H1 (cell line): ENCODE data around the gene SSMEM1.

Source experiments
- CEBPB ChIP-seq: IDR thresholded peaks from 2 replicates; pipeline ENCODE4 v1.6.1; 2012; ENCODE audit warnings: low read depth, low read length
- EZH2 ChIP-seq: fragments of 200-600 bp; sonication (generic); IDR thresholded peaks from 2 replicates; pipeline ENCODE4 v1.7.1; 2012; ENCODE audit warnings: low read depth, mild to moderate bottlenecking, moderate library complexity, low read length, inconsistent platforms; ENCODE audit not compliant: severe bottlenecking
- GABPA ChIP-seq: IDR thresholded peaks from 2 replicates; pipeline ENCODE4 v1.6.1; 2011; ENCODE audit warnings: mild to moderate bottlenecking, low read length, moderate library complexity, borderline replicate concordance; ENCODE audit not compliant: insufficient read depth
- HDAC2 ChIP-seq, 2 experiments: fragments of 300-600 bp in 1 of 2; sonication (generic) in 1 of 2; IDR thresholded peaks; 2 replicates each; pipeline ENCODE4 v1.6.1; 2011 to 2012; ENCODE audit warnings: low read depth in 2 of 2, low read length in 2 of 2, mild to moderate bottlenecking in 2 of 2, moderate library complexity in 2 of 2, borderline replicate concordance in 1 of 2, inconsistent platforms in 1 of 2
- NRF1 ChIP-seq: IDR thresholded peaks from 2 replicates; pipeline ENCODE4 v1.6.1; 2011; ENCODE audit warnings: mild to moderate bottlenecking, low read depth, low read length, improper control_type of control experiment
- SP4 ChIP-seq: IDR thresholded peaks from 2 replicates; pipeline ENCODE4 v1.6.1; 2012; ENCODE audit warnings: low read length, inconsistent platforms
- TCF12 ChIP-seq: IDR thresholded peaks from 2 replicates; pipeline ENCODE4 v1.6.1; 2011; ENCODE audit warnings: low read depth, mild to moderate bottlenecking, low read length
- YY1 ChIP-seq: IDR thresholded peaks from 2 replicates; pipeline ENCODE4 v1.6.1; 2011; ENCODE audit warnings: low read depth, mild to moderate bottlenecking, low read length
- TF ChIP-seq, protein P1 (sequence below), 3 experiments: IDR thresholded peaks; 1 replicate in 2 of 3; 2 replicates in 1 of 3; pipeline versions ENCODE4 v1.5.1 to v1.6.1; 2011; ENCODE audit warnings: low read length in 3 of 3, mild to moderate bottlenecking in 3 of 3, inconsistent platforms in 2 of 3, low read depth in 1 of 3, moderate library complexity in 1 of 3; ENCODE audit not compliant: insufficient read depth in 1 of 3; ENCODE audit errors: control extremely low read depth in 1 of 3

GRCh38 chr7:130219871-130220270 lies 12.2 kb downstream of the SSMEM1 start:
- TF ChIP-seq EZH2: no peak
- TF ChIP-seq SP4: no peak
- TF ChIP-seq, protein P1, sequence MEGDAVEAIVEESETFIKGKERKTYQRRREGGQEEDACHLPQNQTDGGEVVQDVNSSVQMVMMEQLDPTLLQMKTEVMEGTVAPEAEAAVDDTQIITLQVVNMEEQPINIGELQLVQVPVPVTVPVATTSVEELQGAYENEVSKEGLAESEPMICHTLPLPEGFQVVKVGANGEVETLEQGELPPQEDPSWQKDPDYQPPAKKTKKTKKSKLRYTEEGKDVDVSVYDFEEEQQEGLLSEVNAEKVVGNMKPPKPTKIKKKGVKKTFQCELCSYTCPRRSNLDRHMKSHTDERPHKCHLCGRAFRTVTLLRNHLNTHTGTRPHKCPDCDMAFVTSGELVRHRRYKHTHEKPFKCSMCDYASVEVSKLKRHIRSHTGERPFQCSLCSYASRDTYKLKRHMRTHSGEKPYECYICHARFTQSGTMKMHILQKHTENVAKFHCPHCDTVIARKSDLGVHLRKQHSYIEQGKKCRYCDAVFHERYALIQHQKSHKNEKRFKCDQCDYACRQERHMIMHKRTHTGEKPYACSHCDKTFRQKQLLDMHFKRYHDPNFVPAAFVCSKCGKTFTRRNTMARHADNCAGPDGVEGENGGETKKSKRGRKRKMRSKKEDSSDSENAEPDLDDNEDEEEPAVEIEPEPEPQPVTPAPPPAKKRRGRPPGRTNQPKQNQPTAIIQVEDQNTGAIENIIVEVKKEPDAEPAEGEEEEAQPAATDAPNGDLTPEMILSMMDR (IDR thresholded peaks at IDR 0.05; ENCODE audit: control extremely low read depth in 1 of 3, insufficient read depth in 1 of 3, low read depth in 1 of 3, low read length in 3 of 3): no peak
- TF ChIP-seq HDAC2 (IDR thresholded peaks at IDR 0.05; ENCODE audit: borderline replicate concordance in 1 of 2, low read depth in 2 of 2, low read length in 2 of 2): no peak
- no peak for TF ChIP-seq TCF12
- TF ChIP-seq YY1: no peak
- no peak for TF ChIP-seq GABPA
- TF ChIP-seq CEBPB: no peak
- no peak for TF ChIP-seq NRF1
